ENCODE measurements around the gene CLPTM1L.

GRCh38 chr5:1292846-1293415 is 52.0 kb downstream of the CLPTM1L start:
- no peak for TF ChIP-seq CTCF (IDR thresholded peaks at IDR 0.05)
- no peak for TF ChIP-seq EZH2 (IDR thresholded peaks at IDR 0.05)

Measured in neural progenitor cell (in vitro differentiated cells).